Ishikawa (cell line): Measurements from ENCODE around the gene EPHA3.

ENCODE experiments used
- CEBPB ChIP-seq: IDR thresholded peaks from 2 replicates; pipeline ENCODE4 v1.6.1; 2012
- CREB1 ChIP-seq: IDR thresholded peaks from 2 replicates; pipeline ENCODE4 v1.6.1; 2012; ENCODE audit warnings: low read depth
- EGR1 ChIP-seq: IDR thresholded peaks from 2 replicates; pipeline ENCODE4 v1.6.1; 2012
- EP300 ChIP-seq: IDR thresholded peaks from 2 replicates; pipeline ENCODE4 v1.6.1; 2012; ENCODE audit warnings: borderline replicate concordance
- NFIC ChIP-seq: IDR thresholded peaks from 2 replicates; pipeline ENCODE4 v1.6.1; 2012
- RAD21 ChIP-seq: IDR thresholded peaks from 2 replicates; pipeline ENCODE4 v1.6.1; 2012; ENCODE audit warnings: low read depth
- TAF1 ChIP-seq: IDR thresholded peaks from 2 replicates; pipeline ENCODE4 v1.6.1; 2012; ENCODE audit warnings: low read depth, mild to moderate bottlenecking
- TCF12 ChIP-seq: IDR thresholded peaks from 2 replicates; pipeline ENCODE4 v1.6.1; 2012; ENCODE audit warnings: low read depth
- TEAD4 ChIP-seq: IDR thresholded peaks from 2 replicates; pipeline ENCODE4 v1.6.1; 2012
- YY1 ChIP-seq: IDR thresholded peaks from 2 replicates; pipeline ENCODE4 v1.6.1; 2012; ENCODE audit warnings: low read depth
- ZBTB7A ChIP-seq: IDR thresholded peaks from 2 replicates; pipeline ENCODE4 v1.6.1; 2012; ENCODE audit warnings: low read depth
- TF ChIP-seq, protein P1 (sequence below): IDR thresholded peaks from 2 replicates; pipeline ENCODE4 v1.6.1; 2012; ENCODE audit warnings: low read depth, mild to moderate bottlenecking
- TF ChIP-seq, protein P2 (sequence below): IDR thresholded peaks from 2 replicates; pipeline ENCODE4 v1.6.1; 2012
- TF ChIP-seq, protein P3 (sequence below): IDR thresholded peaks from 2 replicates; pipeline ENCODE4 v1.6.1; 2012

DNA sequence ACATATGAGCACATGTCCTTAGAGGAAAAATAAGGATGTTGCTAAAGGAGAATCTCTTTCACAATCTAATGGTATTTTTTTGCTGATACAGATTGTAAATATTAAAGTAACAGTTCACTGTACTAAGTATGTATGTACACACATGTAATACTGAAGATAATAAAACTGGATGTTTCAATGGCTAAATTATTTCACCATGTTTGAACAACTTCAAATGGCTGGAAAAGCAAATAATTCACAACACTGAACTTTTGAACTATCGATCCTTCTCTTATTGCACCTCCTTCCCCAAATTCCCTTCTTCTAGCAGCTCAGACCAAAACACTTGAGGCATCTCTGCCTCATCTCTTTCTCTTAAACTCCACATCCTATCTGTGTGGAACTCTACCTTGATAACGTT lies 149.5 kb downstream of the EPHA3 start:
- TF ChIP-seq NFIC: no peak
- TF ChIP-seq YY1: no peak
- TF ChIP-seq TEAD4: no peak
- no peak for TF ChIP-seq EP300
- TF ChIP-seq, protein P1, sequence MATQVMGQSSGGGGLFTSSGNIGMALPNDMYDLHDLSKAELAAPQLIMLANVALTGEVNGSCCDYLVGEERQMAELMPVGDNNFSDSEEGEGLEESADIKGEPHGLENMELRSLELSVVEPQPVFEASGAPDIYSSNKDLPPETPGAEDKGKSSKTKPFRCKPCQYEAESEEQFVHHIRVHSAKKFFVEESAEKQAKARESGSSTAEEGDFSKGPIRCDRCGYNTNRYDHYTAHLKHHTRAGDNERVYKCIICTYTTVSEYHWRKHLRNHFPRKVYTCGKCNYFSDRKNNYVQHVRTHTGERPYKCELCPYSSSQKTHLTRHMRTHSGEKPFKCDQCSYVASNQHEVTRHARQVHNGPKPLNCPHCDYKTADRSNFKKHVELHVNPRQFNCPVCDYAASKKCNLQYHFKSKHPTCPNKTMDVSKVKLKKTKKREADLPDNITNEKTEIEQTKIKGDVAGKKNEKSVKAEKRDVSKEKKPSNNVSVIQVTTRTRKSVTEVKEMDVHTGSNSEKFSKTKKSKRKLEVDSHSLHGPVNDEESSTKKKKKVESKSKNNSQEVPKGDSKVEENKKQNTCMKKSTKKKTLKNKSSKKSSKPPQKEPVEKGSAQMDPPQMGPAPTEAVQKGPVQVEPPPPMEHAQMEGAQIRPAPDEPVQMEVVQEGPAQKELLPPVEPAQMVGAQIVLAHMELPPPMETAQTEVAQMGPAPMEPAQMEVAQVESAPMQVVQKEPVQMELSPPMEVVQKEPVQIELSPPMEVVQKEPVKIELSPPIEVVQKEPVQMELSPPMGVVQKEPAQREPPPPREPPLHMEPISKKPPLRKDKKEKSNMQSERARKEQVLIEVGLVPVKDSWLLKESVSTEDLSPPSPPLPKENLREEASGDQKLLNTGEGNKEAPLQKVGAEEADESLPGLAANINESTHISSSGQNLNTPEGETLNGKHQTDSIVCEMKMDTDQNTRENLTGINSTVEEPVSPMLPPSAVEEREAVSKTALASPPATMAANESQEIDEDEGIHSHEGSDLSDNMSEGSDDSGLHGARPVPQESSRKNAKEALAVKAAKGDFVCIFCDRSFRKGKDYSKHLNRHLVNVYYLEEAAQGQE: no peak
- TF ChIP-seq, protein P2, sequence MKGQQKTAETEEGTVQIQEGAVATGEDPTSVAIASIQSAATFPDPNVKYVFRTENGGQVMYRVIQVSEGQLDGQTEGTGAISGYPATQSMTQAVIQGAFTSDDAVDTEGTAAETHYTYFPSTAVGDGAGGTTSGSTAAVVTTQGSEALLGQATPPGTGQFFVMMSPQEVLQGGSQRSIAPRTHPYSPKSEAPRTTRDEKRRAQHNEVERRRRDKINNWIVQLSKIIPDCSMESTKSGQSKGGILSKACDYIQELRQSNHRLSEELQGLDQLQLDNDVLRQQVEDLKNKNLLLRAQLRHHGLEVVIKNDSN: no peak
- no peak for TF ChIP-seq RAD21
- TF ChIP-seq EGR1: no peak
- TF ChIP-seq, protein P3, sequence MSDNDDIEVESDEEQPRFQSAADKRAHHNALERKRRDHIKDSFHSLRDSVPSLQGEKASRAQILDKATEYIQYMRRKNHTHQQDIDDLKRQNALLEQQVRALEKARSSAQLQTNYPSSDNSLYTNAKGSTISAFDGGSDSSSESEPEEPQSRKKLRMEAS: no peak
- no peak for TF ChIP-seq TAF1
- no peak for TF ChIP-seq CREB1
- no peak for TF ChIP-seq CEBPB
- TF ChIP-seq TCF12: no peak
- no peak for TF ChIP-seq ZBTB7A
